H1 (cell line): ENCODE measurements around the gene OR2V1. TPM values are rescaled to one million over a fixed set of nuclear protein-coding genes. Genes with fewer than 3 reads are reported as not detected.

Experiments
- CTCF ChIA-PET: fragments of 300-600 bp; sonication (Branson Sonifier 250); formaldehyde crosslinking; loops from one replicate; lab custom pipeline; 2021; ENCODE audit not compliant: partially characterized antibody; lab: Charles Lee
- POLR2A ChIA-PET: fragments of 300-600 bp; sonication (Branson Sonifier 250); formaldehyde crosslinking; loops from one replicate; lab custom pipeline; 2021; ENCODE audit warnings: inconsistent platforms; ENCODE audit not compliant: partially characterized antibody; lab: Charles Lee
- DNase-seq, 2 experiments: peaks; one replicate each; pipeline versions ENCODE4 v3.0.0 to v3.0.0-alpha.2; 2010 to 2022; ENCODE audit warnings: low spot score in 2 of 2, low read depth in 1 of 2, mixed read lengths in 1 of 2
- FAIRE-seq: peaks from 2 replicates; lab custom pipeline; 2011; peaks lifted over from hg19 to GRCh38; lab: Jason Lieb, UNC
- H2AFZ ChIP-seq: 2 replicates; pipeline ENCODE4 v1.8.1; 2012; ENCODE audit warnings: low read length, inconsistent platforms
- H2AK5ac ChIP-seq: 2 replicates; pipeline ENCODE4 v1.6.1; 2013; ENCODE audit warnings: low read depth, low read length
- H2BK120ac ChIP-seq: replicated peaks from 2 replicates; pipeline ENCODE3; 2013; ENCODE audit warnings: low read depth, low read length, inconsistent platforms
- H2BK12ac ChIP-seq: 2 replicates; pipeline ENCODE4 v1.6.1; 2013; ENCODE audit warnings: low read depth, low read length
- H2BK15ac ChIP-seq: 2 replicates; pipeline ENCODE4 v1.6.1; 2013; ENCODE audit warnings: low read length
- H2BK20ac ChIP-seq: 2 replicates; pipeline ENCODE4 v1.6.1; 2013; ENCODE audit warnings: low read length
- H2BK5ac ChIP-seq: 2 replicates; pipeline ENCODE4 v1.6.1; 2013; ENCODE audit warnings: low read depth, low read length
- H3K14ac ChIP-seq: 2 replicates; pipeline ENCODE4 v1.6.1; 2013; ENCODE audit warnings: inconsistent platforms; ENCODE audit not compliant: insufficient read length
- H3K18ac ChIP-seq: 2 replicates; pipeline ENCODE4 v1.6.1; 2013; ENCODE audit warnings: low read length; ENCODE audit errors: extremely low read depth
- H3K23ac ChIP-seq: 2 replicates; pipeline ENCODE4 v1.6.1; 2013; ENCODE audit warnings: inconsistent platforms; ENCODE audit not compliant: insufficient read length
- H3K23me2 ChIP-seq: 2 replicates; pipeline ENCODE4 v1.6.1; 2013; ENCODE audit warnings: low read depth, low read length
- H3K27ac ChIP-seq: 2 replicates; pipeline ENCODE4 v1.6.1; 2011; ENCODE audit warnings: low read depth, low read length, inconsistent platforms
- H3K27me3 ChIP-seq, 4 experiments: replicated peaks in 1 of 4; 1 replicate in 1 of 4; 2 replicates in 3 of 4; pipeline versions ENCODE4 v1.6.1 to v1.8.1; 2011 to 2013; ENCODE audit warnings: low read length in 3 of 4, mild to moderate bottlenecking in 3 of 4, inconsistent platforms in 2 of 4, mixed read lengths in 2 of 4, moderate library complexity in 1 of 4; ENCODE audit not compliant: control insufficient read depth in 3 of 4, insufficient read depth in 3 of 4; ENCODE audit errors: extremely low read depth in 1 of 4
- H3K36me3 ChIP-seq, 4 experiments: 2 replicates each; pipeline versions ENCODE4 v1.6.1 to v1.8.1; 2011 to 2013; ENCODE audit warnings: mild to moderate bottlenecking in 4 of 4, low read length in 3 of 4, moderate library complexity in 2 of 4, control low read depth in 1 of 4, inconsistent platforms in 1 of 4; ENCODE audit not compliant: insufficient read depth in 4 of 4, control insufficient read depth in 2 of 4
- H3K4ac ChIP-seq: replicated peaks from 2 replicates; pipeline ENCODE3; 2013; ENCODE audit warnings: low read length, low read depth, mixed read lengths, inconsistent platforms; ENCODE audit not compliant: insufficient read length
- H3K4me1 ChIP-seq, 4 experiments: replicated peaks in 1 of 4; 1 replicate in 1 of 4; 2 replicates in 3 of 4; pipeline versions ENCODE4 v1.6.1 to v1.8.1; 2011 to 2013; ENCODE audit warnings: low read length in 3 of 4, inconsistent platforms in 2 of 4, mixed read lengths in 1 of 4; ENCODE audit not compliant: insufficient read depth in 4 of 4, control insufficient read depth in 3 of 4
- H3K4me2 ChIP-seq, 2 experiments: 2 replicates each; pipeline versions ENCODE4 v1.6.1 to v1.8.1; 2011 to 2013; ENCODE audit warnings: low read depth in 2 of 2, low read length in 2 of 2, control low read depth in 1 of 2, inconsistent platforms in 1 of 2, mild to moderate bottlenecking in 1 of 2; ENCODE audit not compliant: insufficient read depth in 1 of 2
- H3K4me3 ChIP-seq, 4 experiments: fragments of 200-600, 300-600 bp in 1 of 4; sonication (generic), shearing (Covaris generic), sonication (Bioruptor Twin) in 1 of 4; 2 replicates each; pipeline versions ENCODE4 v1.5.1 to v1.8.1; 2011 to 2016; ENCODE audit warnings: low read length in 4 of 4, low read depth in 3 of 4, control low read depth in 2 of 4, inconsistent platforms in 2 of 4, mild to moderate bottlenecking in 2 of 4, mixed read lengths in 1 of 4, moderate library complexity in 1 of 4; ENCODE audit not compliant: insufficient read depth in 2 of 4; ENCODE audit errors: extremely low read depth in 1 of 4
- H3K56ac ChIP-seq: replicated peaks from 2 replicates; pipeline ENCODE3; 2013; ENCODE audit warnings: low read depth, mild to moderate bottlenecking, mixed read lengths, low read length, inconsistent platforms; ENCODE audit not compliant: insufficient read length
- H3K79me1 ChIP-seq: 2 replicates; pipeline ENCODE4 v1.6.1; 2013; ENCODE audit warnings: low read depth, low read length, control low read depth
- H3K79me2 ChIP-seq, 2 experiments: 2 replicates each; pipeline versions ENCODE4 v1.6.1 to v1.8.1; 2012 to 2013; ENCODE audit warnings: low read length in 2 of 2, mild to moderate bottlenecking in 2 of 2, inconsistent platforms in 1 of 2; ENCODE audit not compliant: insufficient read depth in 2 of 2, control insufficient read depth in 1 of 2
- H3K9ac ChIP-seq, 4 experiments: replicated peaks in 1 of 4; 1 replicate in 1 of 4; 2 replicates in 3 of 4; pipeline versions ENCODE4 v1.6.1 to v1.8.1; 2011 to 2013; ENCODE audit warnings: low read depth in 3 of 4, low read length in 3 of 4, control low read depth in 2 of 4, mild to moderate bottlenecking in 2 of 4, moderate library complexity in 2 of 4, inconsistent platforms in 1 of 4; ENCODE audit errors: extremely low read depth in 1 of 4
- H3K9me3 ChIP-seq, 2 experiments: 2 replicates each; pipeline versions ENCODE4 v1.6.1 to v1.8.1; 2012 to 2013; ENCODE audit warnings: mild to moderate bottlenecking in 2 of 2, moderate library complexity in 2 of 2, control low read depth in 1 of 2, inconsistent platforms in 1 of 2, low read depth in 1 of 2, low read length in 1 of 2, mixed read lengths in 1 of 2; ENCODE audit not compliant: insufficient read depth in 2 of 2
- H4K20me1 ChIP-seq, 2 experiments: replicated peaks in 1 of 2; 2 replicates each; pipeline versions ENCODE3 to v1.8.1; 2011 to 2013; ENCODE audit warnings: inconsistent platforms in 2 of 2, low read length in 2 of 2, mild to moderate bottlenecking in 1 of 2; ENCODE audit not compliant: insufficient read depth in 2 of 2, control insufficient read depth in 1 of 2
- H4K5ac ChIP-seq: 2 replicates; pipeline ENCODE4 v1.6.1; 2013; ENCODE audit warnings: low read length, low read depth, mixed read lengths, inconsistent platforms; ENCODE audit not compliant: insufficient read length
- H4K8ac ChIP-seq: 2 replicates; pipeline ENCODE4 v1.8.0; 2013; ENCODE audit warnings: mild to moderate bottlenecking, moderate library complexity, low read length, inconsistent platforms; ENCODE audit not compliant: insufficient read depth; ENCODE audit errors: extremely low read depth
- H4K91ac ChIP-seq: replicated peaks from 2 replicates; pipeline ENCODE3; 2013; ENCODE audit warnings: low read length, mixed read lengths, inconsistent platforms; ENCODE audit not compliant: insufficient read length
- ASH2L ChIP-seq: fragments of 200-600, 300-600 bp; sonication (generic); IDR thresholded peaks from one replicate; pipeline ENCODE4 v1.7.1; 2017; ENCODE audit warnings: low read length
- ATF3 ChIP-seq: IDR thresholded peaks from 2 replicates; pipeline ENCODE4 v1.6.1; 2011; ENCODE audit warnings: low read depth, mild to moderate bottlenecking, low read length; ENCODE audit not compliant: insufficient read depth
- BCL11A ChIP-seq, 2 experiments: IDR thresholded peaks; one replicate each; pipeline ENCODE4 v1.6.1; 2011; ENCODE audit warnings: low read depth in 2 of 2, low read length in 2 of 2, mild to moderate bottlenecking in 2 of 2
- JUND ChIP-seq: IDR thresholded peaks from 2 replicates; pipeline ENCODE4 v1.6.1; 2011; ENCODE audit warnings: mild to moderate bottlenecking, improper control_type of control experiment, low read length
- KDM1A ChIP-seq: fragments of 200-600, 300-600 bp; sonication (generic); IDR thresholded peaks from 2 replicates; pipeline ENCODE4 v1.7.1; 2016; ENCODE audit warnings: mild to moderate bottlenecking, low read length, borderline replicate concordance
- NANOG ChIP-seq: IDR thresholded peaks from 2 replicates; pipeline ENCODE4 v1.6.1; 2011; ENCODE audit warnings: low read length, low read depth, mild to moderate bottlenecking, inconsistent platforms; ENCODE audit not compliant: insufficient read depth, poor library complexity, severe bottlenecking
- NRF1 ChIP-seq: IDR thresholded peaks from 2 replicates; pipeline ENCODE4 v1.6.1; 2011; ENCODE audit warnings: mild to moderate bottlenecking, low read depth, low read length, improper control_type of control experiment
- POU5F1 ChIP-seq: IDR thresholded peaks from 2 replicates; pipeline ENCODE4 v1.6.1; 2011; ENCODE audit warnings: low read depth, mild to moderate bottlenecking, low read length, moderate library complexity
- SIN3A ChIP-seq, 2 experiments: IDR thresholded peaks in 1 of 2; conservative IDR thresholded peaks in 1 of 2; 2 replicates each; pipeline ENCODE4 v1.6.1; 2011 to 2012; ENCODE audit warnings: low read length in 2 of 2, improper control_type of control experiment in 1 of 2, low read depth in 1 of 2, mild to moderate bottlenecking in 1 of 2
- TBP ChIP-seq: IDR thresholded peaks from 2 replicates; pipeline ENCODE4 v1.6.1; 2011; ENCODE audit warnings: low read depth, low read length, improper control_type of control experiment
- WGBS, 2 experiments: shearing (Covaris generic) in 1 of 2; methylation state at CpG; one replicate each; pipeline versions ENCODE4 v1.1.6 to v1.1.7; 2013 to 2015; ENCODE audit warnings: low lambda C conversion rate in 2 of 2, mixed read lengths in 2 of 2, inconsistent platforms in 1 of 2, low coverage in 1 of 2, missing lambda C conversion rate in 1 of 2; ENCODE audit not compliant: insufficient replicate concordance in 2 of 2, insufficient coverage in 1 of 2, insufficient read length in 1 of 2; ENCODE audit errors: extremely low coverage in 1 of 2, missing lambda C conversion rate in 1 of 2; 5-methylcytosine and 5-hydroxymethylcytosine counted together
- polyA plus RNA-seq, 7 experiments: library from polyadenylated mRNA; depleted of rRNA in 3 of 7; stranded (reverse) in 5 of 7; unstranded in 2 of 7; fragments of >200 nt in 5 of 7; fragments of 200-250 nt in 2 of 7; gene quantifications; 1 replicate in 5 of 7; 2 replicates in 1 of 7; 4 replicates in 1 of 7; pipeline versions ENCODE4 v1.2.1 to v1.2.3, GENCODE V29; 2011 to 2013; ENCODE audit warnings: missing spikeins in 2 of 7, mixed read lengths in 2 of 7
- total RNA-seq: library from RNA; stranded (reverse); fragmentation: NEBNext Ultra II Directional; extraction: Animal tissue kit (Norgen Biotek cat#: 25700); gene quantifications from 2 replicates; pipeline ENCODE4 v1.2.1, GENCODE V29; 2021

OR2V1 gene
- total and polyA plus RNA-seq, 2 of the 8 experiments (the other 6 are each of a cell fraction or from before 2014, with no cell fraction given), result not detected

- Histone ChIP-seq H3K23ac (no peak overlapping the region), H2BK12ac (no peak overlapping the region), H3K36me3 (no peaks in the 10 kb centered on the region), H2BK120ac (no peak overlapping the region), H4K8ac (no peak overlapping the region), H2AFZ (no peak overlapping the region), H3K4me1 (peaks cover 4 to 10% (median 5%) of the 10 kb centered on the region in 4 experiments; a peak in 6 of 7 replicates), H3K4me2 (peak overlapping the region; percentile 79; a peak in 3 of 4 replicates), H4K91ac (no peak overlapping the region), H3K9ac (peak overlapping the region in 1 of 4 experiments; percentile 13; a peak in 3 of 7 replicates), H2AK5ac (no peak overlapping the region), H3K4ac (no peak overlapping the region), H2BK15ac (no peak overlapping the region), H3K56ac (no peak overlapping the region), H3K27me3 (peaks cover 0 to 14% (median 12%) of the 10 kb centered on the region in 4 experiments; a peak in 4 of 7 replicates), H4K20me1 (no peaks in the 10 kb centered on the region), H3K79me2 (no peaks in the 10 kb centered on the region), H3K79me1 (no peaks in the 10 kb centered on the region), H3K18ac (no peak overlapping the region), H3K14ac (no peak overlapping the region), H2BK20ac (no peak overlapping the region), H3K23me2 (peaks cover 8% of the 10 kb centered on the region; the same call in 1 of the 2 replicates), H2BK5ac (no peak overlapping the region), H4K5ac (no peak overlapping the region), H3K4me3 (peak overlapping the region; percentile 47 to 68 (median 57); a peak in 7 of 8 replicates), H3K27ac (no peak overlapping the region), H3K9me3 (no peaks in the 10 kb centered on the region)
- DNase-seq (peak in 1 of 2 experiments; percentile 63), FAIRE-seq (peak; percentile 99)
- POLR2A ChIA-PET, result interaction anchor here (0.6 to 0.7 kb wide), 2 partner anchors 79 to 304 kb away, joined by 3 read pairs; no protein-coding TSS in a partner anchor
- CTCF ChIA-PET, result interaction anchor here (0.6 to 1.5 kb wide), 4 partner anchors 9 to 653 kb away, joined by 3 to 5 read pairs (median 4); no protein-coding TSS in a partner anchor
- WGBS, 2 experiments, result 40% methylated on average over 43 of the region's 52 CpGs; no CpG with 5 or more reads in 1 of the 2 experiments
- TF ChIP-seq KDM1A (no peak), BCL11A (IDR thresholded peaks at IDR 0.05; ENCODE audit: low read depth in 2 of 2, low read length in 2 of 2) (no peak), ASH2L (peak; percentile 77), TBP (peak; percentile 92), ATF3 (no peak), JUND (no peak), SIN3A (conservative IDR thresholded peaks at IDR 0.05 in 1 of 2, IDR thresholded peaks at IDR 0.05 in 1 of 2; ENCODE audit: low read depth in 1 of 2, low read length in 2 of 2) (0 out of 4 replicates have a peak, but pooled peaks of 1 of the 2 experiments have one; percentile 19), POU5F1 (no peak), NANOG (no peak), NRF1 (no peak; the same call in 1 of the 2 replicates)
Observed at GRCh38 chr5:181164076-181164952, 33.3 kb upstream of the OR2V1 start.
